HG02938 (cell line): ENCODE measurements around the gene WAPL.

Source experiments
- ATAC-seq: cut with Tn5 transposase; IDR thresholded peaks from one replicate; pipeline ENCODE4 v1.9.1; 2021; ENCODE audit warnings: mild to moderate bottlenecking, moderate library complexity; ENCODE audit not compliant: unreplicated experiment

WAPL gene

DNA sequence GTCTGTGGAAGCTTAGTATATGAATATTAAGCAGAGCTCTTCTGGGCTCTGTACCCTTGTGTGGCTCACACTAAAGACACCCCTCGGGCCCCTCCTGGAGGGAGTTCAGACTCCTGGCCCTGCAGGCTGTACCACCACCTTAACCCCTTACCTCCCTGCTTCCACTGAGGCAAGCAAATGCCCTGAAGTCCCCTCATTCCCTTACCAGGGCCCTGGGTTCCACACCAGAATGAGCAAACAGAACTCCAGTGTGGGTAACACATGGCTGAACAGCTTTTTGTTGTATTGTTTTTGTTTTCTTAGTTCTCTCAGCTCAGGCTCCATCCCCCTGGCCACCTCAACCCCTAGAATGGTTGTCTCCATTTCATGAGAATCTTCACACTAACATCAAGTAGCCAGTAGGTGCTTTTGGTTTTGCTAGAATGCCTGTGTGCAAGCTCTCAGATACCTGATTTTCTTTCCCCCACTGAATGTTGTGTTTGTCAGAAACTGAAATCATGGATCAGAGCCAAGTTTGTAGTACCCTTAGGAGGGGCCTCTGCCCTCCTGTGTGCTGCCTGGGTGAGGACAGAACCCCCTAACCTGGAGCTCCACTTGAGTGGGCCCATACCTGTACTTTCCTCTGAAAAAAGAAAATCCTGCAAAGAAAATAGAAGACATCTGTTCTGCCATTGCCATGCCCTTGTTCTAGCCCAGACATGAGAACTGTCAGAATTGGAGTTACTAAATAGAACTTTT is 2.8 kb upstream of the WAPL start:
- ATAC-seq: no peak

GRCh38 chr10:86523348-86523747 is 1.8 kb upstream of the WAPL start:
- no peak for ATAC-seq

- no peak for ATAC-seq
Observed at GRCh38 chr10:86522510-86522855, 891 bp upstream of the WAPL start.

- ATAC-seq: peak; percentile 18
Observed at GRCh38 chr10:86520871-86521677, 518 bp downstream of the WAPL start.

- no peak for ATAC-seq
Observed at GRCh38 chr10:86518781-86519180, 2.8 kb downstream of the WAPL start.

- ATAC-seq: no peak
Observed at GRCh38 chr10:86512137-86512536, 9.5 kb downstream of the WAPL start.

DNA sequence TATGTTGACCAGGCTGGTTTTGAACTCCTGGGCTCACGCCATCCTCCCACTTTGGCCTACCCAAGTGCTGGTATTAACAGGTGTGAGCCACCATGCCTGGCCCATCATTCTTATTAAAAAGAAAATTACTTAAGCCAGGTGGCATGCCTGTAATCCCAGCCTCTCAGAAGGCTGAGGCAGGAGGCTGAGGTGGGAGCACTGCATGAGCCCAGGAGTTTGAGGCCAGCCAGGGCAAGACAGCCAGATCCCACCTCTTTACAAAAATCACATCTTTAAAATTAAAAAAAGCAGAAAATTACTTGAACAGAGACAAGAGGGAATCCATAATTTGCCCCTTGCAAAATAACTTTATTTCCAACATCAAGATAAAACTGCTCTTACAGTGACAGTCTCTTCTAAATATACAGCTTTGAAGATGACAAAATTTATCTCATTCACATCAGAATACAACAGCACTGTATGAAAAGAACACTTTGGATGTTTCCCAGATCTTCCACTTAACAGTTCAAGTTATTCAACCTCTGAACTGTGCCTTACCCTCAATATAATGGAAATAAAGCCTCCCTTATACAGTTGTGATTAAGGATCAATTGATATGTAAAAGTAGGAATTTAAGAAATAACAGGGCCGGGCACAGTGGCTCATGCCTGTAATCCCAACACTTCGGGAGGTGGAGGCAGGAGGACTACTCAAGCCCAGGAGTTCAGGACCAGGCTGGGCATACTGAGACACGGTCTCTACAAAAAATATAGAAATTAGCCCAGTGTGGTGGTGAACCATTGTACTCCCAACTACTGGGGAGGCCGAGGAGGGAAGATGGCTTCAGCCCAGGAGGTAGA is 10.3 kb downstream of the WAPL start:
- ATAC-seq: no peak

GRCh38 chr10:86509145-86509544 is 12.4 kb downstream of the WAPL start:
- ATAC-seq: no peak

DNA sequence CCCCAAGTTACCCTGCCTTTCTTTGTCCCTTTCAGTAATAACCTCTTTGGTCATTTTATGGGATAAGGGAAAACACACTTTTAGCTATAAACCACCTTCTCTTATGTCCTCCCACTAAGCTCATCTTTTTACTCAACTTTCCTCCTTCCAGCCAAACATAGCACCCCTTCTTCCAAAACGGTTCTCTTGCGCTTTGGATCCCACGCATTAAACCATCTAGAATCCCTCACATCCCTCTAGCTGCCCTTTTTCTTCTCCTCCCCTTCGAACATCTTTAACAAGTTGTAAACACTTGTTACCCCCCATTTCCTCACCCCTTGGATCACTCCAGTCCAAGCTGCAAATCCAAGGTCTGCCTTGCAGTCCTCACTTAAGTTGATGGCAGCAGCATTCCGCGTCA is 13.4 kb downstream of the WAPL start:
- no peak for ATAC-seq

DNA sequence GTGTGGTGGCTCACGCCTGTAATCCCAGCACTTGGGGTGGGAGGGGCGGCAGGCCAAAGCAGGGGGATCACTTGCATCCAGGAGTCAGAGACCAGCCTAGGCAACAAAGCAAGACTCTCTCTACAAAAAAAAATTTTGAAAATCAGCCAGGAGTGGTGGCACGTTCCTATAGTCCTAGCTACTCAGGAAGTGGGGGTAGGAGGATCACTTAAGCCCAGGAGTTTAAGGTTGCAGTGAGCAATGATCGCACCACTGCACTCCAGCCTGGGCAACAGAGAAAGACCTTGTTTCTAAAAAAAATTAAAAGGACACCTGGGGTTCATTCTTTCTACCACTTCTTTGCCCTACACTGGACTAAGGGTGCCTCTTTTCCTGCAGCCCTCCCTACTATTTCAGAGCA is 15.1 kb downstream of the WAPL start:
- ATAC-seq: no peak

DNA sequence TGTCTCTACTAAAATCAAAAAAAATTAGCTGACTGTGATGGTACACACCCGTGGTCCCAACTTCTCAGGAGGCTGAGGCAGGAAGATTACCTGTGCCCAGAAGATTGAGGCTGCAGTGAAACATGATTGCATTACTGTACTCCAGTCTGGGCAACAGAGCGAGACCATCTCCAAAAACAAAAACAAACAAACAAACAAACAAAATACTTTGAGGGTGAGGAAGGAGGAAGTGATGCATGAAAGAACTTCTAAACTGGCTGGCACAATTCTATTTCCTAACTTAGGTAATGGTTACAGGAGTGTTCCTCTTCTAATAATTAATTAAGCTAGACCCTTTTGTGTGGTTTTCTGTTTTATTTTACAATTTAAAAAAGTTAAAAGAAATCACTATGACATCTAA is 15.5 kb downstream of the WAPL start:
- no peak for ATAC-seq

GRCh38 chr10:86504510-86504909 is 17.1 kb downstream of the WAPL start:
- no peak for ATAC-seq

- ATAC-seq: no peak
Observed at GRCh38 chr10:86500846-86501245, 20.7 kb downstream of the WAPL start.

DNA sequence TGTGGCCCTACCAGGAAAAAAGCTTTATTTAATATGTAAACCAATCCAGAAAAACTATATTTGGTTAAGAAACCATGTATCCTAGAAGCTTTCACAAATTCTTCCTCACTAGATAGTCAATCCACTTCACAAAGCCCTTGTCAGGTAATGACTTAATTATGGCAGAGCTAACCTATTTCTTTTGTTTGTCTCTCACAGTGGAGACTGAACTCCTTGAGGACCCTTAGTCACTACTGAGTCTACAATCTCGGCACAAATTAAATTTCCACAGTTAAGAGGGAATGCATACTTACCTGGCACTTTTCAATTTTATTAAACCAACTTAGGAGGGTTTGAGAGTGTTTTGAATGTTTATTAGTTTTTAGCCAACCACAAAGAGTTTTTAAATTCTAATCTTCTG is 23.0 kb downstream of the WAPL start:
- ATAC-seq: no peak

DNA sequence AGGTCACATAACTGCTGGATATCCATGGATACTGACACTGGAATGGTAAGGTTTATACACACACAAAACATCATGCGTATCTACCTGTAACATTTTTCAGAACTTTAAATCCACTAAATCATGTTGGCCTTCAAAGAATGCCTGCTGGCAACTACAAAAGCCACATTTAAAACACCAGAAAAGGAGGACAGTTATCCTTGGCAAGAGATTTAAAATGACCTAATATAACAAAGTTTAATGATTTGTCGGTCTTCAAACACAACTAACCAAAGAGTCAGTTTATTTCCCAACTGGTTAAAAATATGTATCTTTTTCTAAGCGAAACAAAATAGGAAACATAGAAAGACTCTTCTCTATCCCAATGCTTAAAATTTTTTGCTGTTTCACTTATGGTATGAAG is 24.0 kb downstream of the WAPL start:
- ATAC-seq: no peak

DNA sequence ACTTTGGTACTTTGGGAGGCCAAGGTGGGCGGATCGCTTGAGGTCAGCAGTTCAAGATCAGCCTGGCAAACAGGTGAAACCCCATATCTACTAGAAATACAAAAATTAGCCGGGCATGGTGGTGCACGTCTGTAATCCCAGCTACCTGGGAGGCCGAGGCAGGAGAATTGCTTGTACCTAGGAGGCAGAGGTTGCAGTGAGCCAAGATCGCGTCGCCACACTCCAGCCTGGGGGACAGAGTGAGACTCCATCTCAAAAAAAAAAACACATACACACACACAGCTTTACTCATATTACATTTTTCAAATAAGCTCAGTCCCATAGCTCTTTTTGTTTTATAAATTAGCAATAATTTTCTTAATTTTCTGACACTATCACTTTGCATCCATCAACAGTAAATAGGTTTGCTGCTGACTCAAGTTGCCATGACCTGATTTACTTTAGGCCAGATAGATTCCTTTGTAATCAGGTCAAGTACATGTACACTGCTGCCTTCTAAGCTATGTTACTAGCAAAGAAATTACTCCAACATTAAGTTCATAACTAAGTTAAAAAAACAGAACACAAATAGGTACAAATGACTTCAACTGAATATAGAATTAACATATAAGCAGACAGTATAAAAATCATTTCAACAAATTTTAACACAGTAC is 31.5 kb downstream of the WAPL start:
- no peak for ATAC-seq

DNA sequence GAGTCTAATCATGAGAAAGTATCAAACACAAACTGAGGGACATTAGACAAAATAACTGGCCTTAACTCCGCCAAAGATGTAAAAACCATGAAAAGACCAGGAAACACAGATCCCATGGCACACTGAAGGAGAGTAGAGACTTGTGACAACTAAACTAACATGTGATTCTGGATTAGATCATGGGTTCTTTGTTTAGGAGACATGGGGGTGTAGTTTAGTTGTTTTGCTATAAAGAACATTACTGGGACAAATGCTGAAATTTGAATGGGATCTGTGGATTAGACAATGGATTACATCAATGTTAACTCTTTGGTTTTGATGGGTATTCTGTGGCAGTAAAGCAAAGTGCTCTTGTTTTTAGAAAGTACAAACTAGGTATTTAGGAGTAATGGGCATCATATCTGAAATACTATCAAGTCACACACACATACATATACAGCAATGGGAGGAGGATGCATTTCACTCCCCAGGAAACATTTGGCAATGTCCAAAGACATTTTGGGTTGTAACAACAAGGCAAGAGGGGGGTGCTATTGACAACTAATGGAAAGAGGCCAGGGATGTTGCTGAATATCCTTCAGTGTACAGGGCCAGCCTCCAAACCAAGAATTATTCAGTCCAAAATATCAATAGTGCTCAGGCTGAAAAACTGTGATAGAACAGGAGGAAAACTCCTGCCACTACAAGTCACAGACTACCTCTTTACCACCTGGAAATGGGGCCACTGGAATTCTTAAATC is 32.4 kb downstream of the WAPL start:
- no peak for ATAC-seq

- peak; percentile 66 for ATAC-seq
Observed at GRCh38 chr10:86486856-86487255, 34.7 kb downstream of the WAPL start.

GRCh38 chr10:86483664-86484063 is 37.9 kb downstream of the WAPL start:
- no peak for ATAC-seq

GRCh38 chr10:86481761-86482160 is 39.8 kb downstream of the WAPL start:
- ATAC-seq: no peak
